Neutrophil (primary cell): ENCODE results near the gene TEPSIN.

ENCODE experiments used
- H3K27ac ChIP-seq: fragments of 200-600 bp; sonication (generic); 2 replicates; pipeline ENCODE4 v1.5.1; 2016; ENCODE audit warnings: mild to moderate bottlenecking, moderate library complexity
- H3K27me3 ChIP-seq: fragments of 200-600 bp; sonication (generic); 2 replicates; pipeline ENCODE4 v1.6.0; 2016; ENCODE audit warnings: mild to moderate bottlenecking
- H3K36me3 ChIP-seq: fragments of 200-600 bp; sonication (generic); 2 replicates; pipeline ENCODE4 v1.5.1; 2017
- H3K4me1 ChIP-seq, 2 experiments: fragments of 200-600 bp in 1 of 2; sonication (generic) in 1 of 2; 1 replicate in 1 of 2; 2 replicates in 1 of 2; pipeline versions ENCODE4 v1.5.1 to v1.6.1; 2013 to 2016; ENCODE audit warnings: low read depth in 1 of 2, low read length in 1 of 2, mild to moderate bottlenecking in 1 of 2, moderate library complexity in 1 of 2; ENCODE audit not compliant: control insufficient read depth in 1 of 2, insufficient read depth in 1 of 2
- H3K4me3 ChIP-seq, 2 experiments: fragments of 200-600 bp in 1 of 2; sonication (generic) in 1 of 2; 1 replicate in 1 of 2; 2 replicates in 1 of 2; pipeline ENCODE4 v1.5.1; 2013 to 2016; ENCODE audit warnings: low read depth in 1 of 2, low read length in 1 of 2, mild to moderate bottlenecking in 1 of 2, moderate library complexity in 1 of 2
- H3K9me3 ChIP-seq: fragments of 200-600 bp; sonication (generic); 2 replicates; pipeline ENCODE4 v1.5.1; 2016
- TF ChIP-seq, protein P1 (sequence below): fragments of 200-600 bp; sonication (generic); IDR thresholded peaks from 2 replicates; pipeline ENCODE4 v1.5.1; 2016; ENCODE audit warnings: antibody characterized with exemption

The TEPSIN gene

DNA sequence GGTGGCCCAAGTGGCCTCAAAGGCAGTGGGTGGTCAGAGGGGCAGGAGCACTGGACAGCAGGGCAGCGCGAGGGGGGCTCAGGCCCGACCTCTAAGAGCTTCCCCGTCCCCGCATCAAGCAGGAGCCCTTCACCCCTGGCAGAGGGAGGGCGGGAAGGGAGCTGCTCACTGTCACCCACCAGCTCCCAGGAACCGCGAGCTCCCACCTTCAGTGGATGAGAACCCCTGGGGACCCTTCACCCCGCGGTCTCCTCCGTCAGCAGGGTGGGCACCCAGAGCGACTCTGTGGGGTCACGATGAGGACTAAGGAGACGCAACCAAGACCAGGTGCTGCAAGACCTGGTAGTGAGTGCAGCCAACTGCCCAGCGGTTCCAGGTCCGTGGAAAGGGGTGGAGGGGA is 29.7 kb downstream of the TEPSIN start:
- Histone ChIP-seq H3K4me1 (no peaks in the 10 kb centered on the region), H3K27ac (no peak overlapping the region)

DNA sequence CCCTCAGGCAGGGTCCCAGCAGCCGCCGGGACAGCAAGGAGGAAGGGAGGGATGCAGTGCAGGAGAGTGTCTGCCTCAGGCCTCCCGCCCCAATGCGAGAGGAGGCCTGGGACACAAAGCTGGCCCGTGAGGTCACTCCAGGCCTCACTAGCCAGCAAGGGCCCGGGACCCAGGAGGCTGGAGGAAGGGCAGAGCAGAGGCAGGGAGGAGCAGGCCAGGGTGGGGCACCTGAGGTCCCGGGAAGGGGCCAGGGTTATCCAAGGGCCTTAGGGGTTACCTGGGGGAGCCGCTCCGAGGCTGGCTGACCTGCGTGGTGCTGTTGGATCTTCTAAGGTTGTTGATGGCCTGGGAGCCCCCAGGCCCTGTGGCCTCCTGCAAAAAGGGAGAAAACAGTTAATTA is 30.2 kb downstream of the TEPSIN start:
- H3K4me3 ChIP-seq: no peak overlapping the region
- H3K36me3 ChIP-seq: no peaks in the 10 kb centered on the region
- no peaks in the 10 kb centered on the region for H3K4me1 ChIP-seq
- TF ChIP-seq, protein P1, sequence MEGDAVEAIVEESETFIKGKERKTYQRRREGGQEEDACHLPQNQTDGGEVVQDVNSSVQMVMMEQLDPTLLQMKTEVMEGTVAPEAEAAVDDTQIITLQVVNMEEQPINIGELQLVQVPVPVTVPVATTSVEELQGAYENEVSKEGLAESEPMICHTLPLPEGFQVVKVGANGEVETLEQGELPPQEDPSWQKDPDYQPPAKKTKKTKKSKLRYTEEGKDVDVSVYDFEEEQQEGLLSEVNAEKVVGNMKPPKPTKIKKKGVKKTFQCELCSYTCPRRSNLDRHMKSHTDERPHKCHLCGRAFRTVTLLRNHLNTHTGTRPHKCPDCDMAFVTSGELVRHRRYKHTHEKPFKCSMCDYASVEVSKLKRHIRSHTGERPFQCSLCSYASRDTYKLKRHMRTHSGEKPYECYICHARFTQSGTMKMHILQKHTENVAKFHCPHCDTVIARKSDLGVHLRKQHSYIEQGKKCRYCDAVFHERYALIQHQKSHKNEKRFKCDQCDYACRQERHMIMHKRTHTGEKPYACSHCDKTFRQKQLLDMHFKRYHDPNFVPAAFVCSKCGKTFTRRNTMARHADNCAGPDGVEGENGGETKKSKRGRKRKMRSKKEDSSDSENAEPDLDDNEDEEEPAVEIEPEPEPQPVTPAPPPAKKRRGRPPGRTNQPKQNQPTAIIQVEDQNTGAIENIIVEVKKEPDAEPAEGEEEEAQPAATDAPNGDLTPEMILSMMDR: no peak
- no peak overlapping the region for H3K27ac ChIP-seq
- H3K27me3 ChIP-seq: no peaks in the 10 kb centered on the region
- no peaks in the 10 kb centered on the region for H3K9me3 ChIP-seq

More for the DNA sequence above, 29.7 kb downstream of the TEPSIN start:
- Histone ChIP-seq H3K27me3 (no peaks in the 10 kb centered on the region), H3K9me3 (no peaks in the 10 kb centered on the region), H3K36me3 (no peaks in the 10 kb centered on the region), H3K4me3 (no peak overlapping the region)
- TF ChIP-seq, protein P1: no peak

DNA sequence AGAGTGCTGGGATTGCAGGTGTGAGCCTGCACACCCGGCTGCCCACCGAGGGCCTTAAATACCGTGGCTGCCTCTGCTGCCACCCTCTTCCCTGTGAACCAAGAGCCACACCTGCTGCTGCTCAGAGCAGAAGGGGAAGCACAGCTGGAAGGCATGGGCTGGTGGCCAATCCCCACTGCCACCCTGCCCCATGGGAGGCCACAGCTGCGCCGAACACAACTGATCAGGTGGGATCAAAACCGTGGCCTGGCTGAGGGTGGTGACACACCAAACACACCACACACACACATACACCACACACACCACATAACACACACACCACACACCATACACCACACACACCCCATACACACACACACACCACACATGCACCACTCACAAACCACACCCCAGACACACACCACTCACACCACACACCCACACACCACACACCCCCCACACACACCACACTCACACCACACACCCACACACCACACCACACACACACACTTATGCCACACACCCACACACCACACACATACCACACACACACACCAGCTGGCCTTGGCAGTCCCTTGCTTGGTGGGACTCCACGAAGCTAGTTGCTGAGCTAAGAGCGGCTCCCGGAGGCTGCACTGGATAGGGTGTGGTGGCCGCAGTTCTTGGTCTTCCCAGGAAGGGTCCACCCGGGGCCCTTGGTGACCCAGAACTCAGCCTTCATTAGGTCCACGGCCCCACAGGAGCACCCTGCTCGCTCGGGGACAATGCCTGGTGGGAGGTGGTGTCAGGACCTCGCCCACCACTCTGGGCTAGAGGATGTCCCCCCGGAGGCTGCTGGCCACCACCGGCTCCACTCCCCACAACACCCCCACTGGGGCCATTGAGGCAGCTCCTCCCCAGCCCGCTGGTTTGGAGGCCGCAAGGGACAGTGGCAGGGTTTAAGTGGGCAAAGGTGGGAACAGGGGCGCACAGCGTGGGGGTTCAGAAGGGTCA is 31.0 kb downstream of the TEPSIN start:
- H3K27me3 ChIP-seq: no peaks in the 10 kb centered on the region
- no peaks in the 10 kb centered on the region for H3K9me3 ChIP-seq
- no peaks in the 10 kb centered on the region for H3K4me1 ChIP-seq
- H3K27ac ChIP-seq: no peak overlapping the region
- H3K36me3 ChIP-seq: peaks cover 6% of the 10 kb centered on the region
- TF ChIP-seq, protein P1: no peak
- no peak overlapping the region for H3K4me3 ChIP-seq

DNA sequence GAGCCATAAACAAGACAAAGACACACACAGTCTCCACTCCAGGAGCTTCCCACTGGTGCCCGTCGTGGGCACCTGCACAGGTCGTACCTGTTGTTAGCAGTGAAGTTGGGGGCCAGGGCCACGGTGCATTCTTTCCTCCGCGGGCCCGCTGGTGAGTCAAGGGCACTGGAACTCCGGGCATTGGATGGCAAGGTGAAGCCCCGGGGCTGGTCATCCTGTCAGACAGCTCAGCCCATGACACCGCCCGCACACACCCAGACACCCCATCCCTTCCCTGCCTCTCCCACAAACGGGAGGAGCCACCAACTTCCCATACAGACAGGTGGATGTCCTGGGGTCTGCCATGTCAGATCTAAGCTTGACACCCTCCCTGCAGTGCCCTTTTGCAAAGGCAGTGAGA is 32.2 kb downstream of the TEPSIN start:
- H3K9me3 ChIP-seq: no peaks in the 10 kb centered on the region
- no peaks in the 10 kb centered on the region for H3K4me1 ChIP-seq
- no peak overlapping the region for H3K27ac ChIP-seq
- no peaks in the 10 kb centered on the region for H3K27me3 ChIP-seq
- peaks cover 6% of the 10 kb centered on the region for H3K36me3 ChIP-seq
- TF ChIP-seq, protein P1: no peak
- no peak overlapping the region for H3K4me3 ChIP-seq

DNA sequence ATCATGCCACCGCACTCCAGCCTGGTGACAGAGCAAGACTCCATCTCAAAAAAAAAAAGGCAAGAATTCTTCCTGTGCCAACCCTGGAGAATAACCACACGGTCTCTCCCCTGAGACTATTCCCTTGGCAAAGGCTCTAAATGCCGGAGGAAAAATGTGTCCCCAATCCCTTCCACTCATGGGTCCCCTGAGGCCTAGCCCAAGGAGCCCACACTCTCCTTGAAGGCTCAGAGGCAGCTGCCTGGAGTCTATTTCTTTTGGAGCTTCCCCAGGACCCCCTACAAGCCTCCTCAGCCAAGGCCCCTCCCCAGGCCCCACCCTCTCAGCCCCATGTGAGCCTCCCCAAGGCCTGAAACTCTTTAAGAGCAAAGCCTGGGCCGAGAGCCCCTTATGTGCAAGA is 32.7 kb downstream of the TEPSIN start:
- Histone ChIP-seq H3K27me3 (no peaks in the 10 kb centered on the region), H3K36me3 (peaks cover 6% of the 10 kb centered on the region), H3K4me3 (no peak overlapping the region), H3K27ac (no peak overlapping the region), H3K9me3 (no peaks in the 10 kb centered on the region), H3K4me1 (no peaks in the 10 kb centered on the region)
- TF ChIP-seq, protein P1: no peak
